ENCODE data around the gene SRRM5. TPM values are rescaled to one million over a fixed set of nuclear protein-coding genes. Genes with fewer than 3 reads are reported as not detected.
"Not testable (repeated sequence)": the region's sequence is repeated elsewhere in the genome, so short reads cannot be mapped to it uniquely, and the experiment has no call there.

Gene SRRM5
- total RNA-seq, 4 donors from 2014 or later = 0.13 to 0.42 (median 0.25) TPM

GRCh38 chr19:43634872-43635560 lies 23.1 kb downstream of the SRRM5 start:
- H3K27ac ChIP-seq (replicated peaks in 1 of 4) = peak overlapping the region; percentile 68 to 76 (median 72)
- H3K4me3 ChIP-seq = peak overlapping the region; percentile 32 to 46 (median 42)
- TF ChIP-seq POLR2A (IDR thresholded peaks at IDR 0.05; ENCODE audit: low read depth) (no peak), POLR2AphosphoS5 (IDR thresholded peaks at IDR 0.05) (no peak), EP300 (IDR thresholded peaks at IDR 0.05) (no peak), CTCF (IDR thresholded peaks at IDR 0.05) (no peak)
- intact Hi-C loops (cut with DNase I) = no loop called here
- no peaks in the 10 kb centered on the region for H3K27me3 ChIP-seq
- WGBS = 24% methylated on average over 12 of the region's 17 CpGs
- DNase-seq (ENCODE audit: extremely low spot score) = no peak
- peaks cover 8 to 49% (median 35%) of the 10 kb centered on the region in 4 donors for H3K4me1 ChIP-seq
- no peaks in the 10 kb centered on the region for H3K9me3 ChIP-seq
- H3K36me3 ChIP-seq = no peaks in the 10 kb centered on the region

- intact Hi-C loops (cut with DNase I); H3K36me3 ChIP-seq; H3K27me3 ChIP-seq; DNase-seq (ENCODE audit: extremely low spot score); H3K9me3 ChIP-seq: not testable (repeated sequence)
- Histone ChIP-seq H3K27ac (replicated peaks in 1 of 4) (peak overlapping the region; percentile 68 to 76 (median 72)), H3K4me3 (peak overlapping the region; percentile 32 to 46 (median 42)), H3K4me1 (peaks cover 13 to 55% (median 41%) of the 10 kb centered on the region in 4 donors)
- 38% methylated on average over 2 of the region's 2 CpGs for WGBS
Observed at GRCh38 chr19:43635561-43635940, 23.7 kb downstream of the SRRM5 start.

- Histone ChIP-seq H3K27me3 (no peaks in the 10 kb centered on the region), H3K4me1 (peaks cover 13 to 58% (median 43%) of the 10 kb centered on the region in 4 donors), H3K27ac (replicated peaks in 1 of 4) (peak overlapping the region; percentile 68 to 76 (median 72)), H3K36me3 (no peaks in the 10 kb centered on the region), H3K4me3 (peak overlapping the region in 1 of 4 donors; percentile 14), H3K9me3 (no peaks in the 10 kb centered on the region)
- no peak for TF ChIP-seq EP300 (IDR thresholded peaks at IDR 0.05)
- no peak for TF ChIP-seq POLR2A (IDR thresholded peaks at IDR 0.05; ENCODE audit: low read depth)
- TF ChIP-seq CTCF (IDR thresholded peaks at IDR 0.05) = no peak
- peak in 1 of 2 donors; percentile 10 for TF ChIP-seq POLR2AphosphoS5 (IDR thresholded peaks at IDR 0.05)
- intact Hi-C loops (cut with DNase I) = no loop called here
- WGBS = 70% methylated on average over 12 of the region's 14 CpGs
- DNase-seq (ENCODE audit: extremely low spot score) = no peak
Observed at GRCh38 chr19:43636121-43636683, 24.3 kb downstream of the SRRM5 start.

- no peaks in the 10 kb centered on the region for H3K36me3 ChIP-seq
- H3K27me3 ChIP-seq = no peaks in the 10 kb centered on the region
- peak overlapping the region; percentile 62 to 81 (median 72) for H3K4me3 ChIP-seq
- TF ChIP-seq POLR2A (IDR thresholded peaks at IDR 0.05; ENCODE audit: low read depth) = no peak
- no peak for TF ChIP-seq POLR2AphosphoS5 (IDR thresholded peaks at IDR 0.05)
- TF ChIP-seq EP300 (IDR thresholded peaks at IDR 0.05) = no peak
- no peak for TF ChIP-seq CTCF (IDR thresholded peaks at IDR 0.05)
- intact Hi-C loops (cut with DNase I) = no loop called here
- no peaks in the 10 kb centered on the region for H3K9me3 ChIP-seq
- H3K27ac ChIP-seq (replicated peaks in 1 of 4) = peak overlapping the region; percentile 62 to 81 (median 76)
- peaks cover 13 to 58% (median 43%) of the 10 kb centered on the region in 4 donors for H3K4me1 ChIP-seq
- WGBS = 83% methylated on average over 12 of the region's 13 CpGs
- no peak for DNase-seq (ENCODE audit: extremely low spot score)
Observed at GRCh38 chr19:43638214-43638994, 26.5 kb downstream of the SRRM5 start.

GRCh38 chr19:43638995-43639518 lies 27.2 kb downstream of the SRRM5 start:
- no peak for DNase-seq (ENCODE audit: extremely low spot score)
- Histone ChIP-seq H3K27me3 (no peaks in the 10 kb centered on the region), H3K4me3 (peak overlapping the region; percentile 62 to 81 (median 72)), H3K9me3 (no peaks in the 10 kb centered on the region), H3K4me1 (peaks cover 13 to 55% (median 43%) of the 10 kb centered on the region in 4 donors), H3K27ac (replicated peaks in 1 of 4) (peak overlapping the region; percentile 62 to 81 (median 76)), H3K36me3 (no peaks in the 10 kb centered on the region)
- TF ChIP-seq POLR2AphosphoS5 (IDR thresholded peaks at IDR 0.05) = no peak
- TF ChIP-seq POLR2A (IDR thresholded peaks at IDR 0.05; ENCODE audit: low read depth) = no peak
- no peak for TF ChIP-seq CTCF (IDR thresholded peaks at IDR 0.05)
- no peak for TF ChIP-seq EP300 (IDR thresholded peaks at IDR 0.05)
- intact Hi-C loops (cut with DNase I) = no loop called here
- WGBS = 10% methylated on average over 18 of the region's 18 CpGs

Data from esophagus muscularis mucosa (tissue), 4 donors.